SH-SY5Y (cell line): ENCODE measurements around the gene CAPS.

Experiments
- GATA2 ChIP-seq: IDR thresholded peaks from 2 replicates; pipeline ENCODE4 v1.6.1; 2011; ENCODE audit warnings: mild to moderate bottlenecking, low read depth, low read length
- GATA3 ChIP-seq: IDR thresholded peaks from 2 replicates; pipeline ENCODE4 v1.6.1; 2011; ENCODE audit warnings: low read depth, mild to moderate bottlenecking, low read length, moderate library complexity

The CAPS gene

GRCh38 chr19:5933391-5934068, 19.5 kb downstream of the CAPS start:
- TF ChIP-seq GATA2 = no peak
- no peak for TF ChIP-seq GATA3

- TF ChIP-seq GATA3 (no peak), GATA2 (no peak)
These were observed 20.0 kb downstream of the CAPS start for GRCh38 chr19:5934069-5934401.

DNA sequence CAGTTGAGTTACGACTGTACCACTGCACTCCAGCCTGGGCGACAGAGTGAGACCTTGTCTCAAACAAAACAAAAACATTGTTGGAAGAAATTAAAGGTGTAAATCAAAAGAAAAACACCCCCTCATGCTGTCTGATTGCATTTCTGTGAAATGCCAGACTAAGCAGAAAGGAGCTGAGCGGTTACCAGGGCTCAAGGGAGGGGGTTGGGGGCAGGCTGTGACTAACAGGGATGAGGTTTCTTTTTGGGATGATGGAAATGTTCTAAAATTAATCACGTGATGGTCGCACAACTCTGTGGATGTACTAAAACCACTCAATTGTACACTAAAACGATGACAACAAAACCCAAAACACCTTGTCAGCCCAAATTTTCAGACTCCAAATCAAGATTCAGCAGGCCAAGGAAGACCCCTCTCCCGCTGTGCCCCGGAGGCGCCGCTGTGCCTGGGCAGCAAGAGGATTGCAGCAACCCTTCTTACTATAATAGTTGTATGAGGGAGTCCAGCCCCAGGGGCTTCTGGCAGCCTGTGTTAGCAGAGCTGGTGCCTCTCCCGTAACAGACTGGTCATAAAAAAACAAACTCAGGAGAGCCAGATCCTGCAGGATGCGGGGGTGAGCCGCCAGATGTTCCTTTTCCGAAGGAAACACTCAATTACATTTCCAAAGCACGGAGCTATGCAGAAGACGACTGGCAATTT, 20.9 kb downstream of the CAPS start:
- TF ChIP-seq GATA3 = no peak
- 0 out of 2 replicates have a peak, but pooled peaks have one; percentile 7 for TF ChIP-seq GATA2

DNA sequence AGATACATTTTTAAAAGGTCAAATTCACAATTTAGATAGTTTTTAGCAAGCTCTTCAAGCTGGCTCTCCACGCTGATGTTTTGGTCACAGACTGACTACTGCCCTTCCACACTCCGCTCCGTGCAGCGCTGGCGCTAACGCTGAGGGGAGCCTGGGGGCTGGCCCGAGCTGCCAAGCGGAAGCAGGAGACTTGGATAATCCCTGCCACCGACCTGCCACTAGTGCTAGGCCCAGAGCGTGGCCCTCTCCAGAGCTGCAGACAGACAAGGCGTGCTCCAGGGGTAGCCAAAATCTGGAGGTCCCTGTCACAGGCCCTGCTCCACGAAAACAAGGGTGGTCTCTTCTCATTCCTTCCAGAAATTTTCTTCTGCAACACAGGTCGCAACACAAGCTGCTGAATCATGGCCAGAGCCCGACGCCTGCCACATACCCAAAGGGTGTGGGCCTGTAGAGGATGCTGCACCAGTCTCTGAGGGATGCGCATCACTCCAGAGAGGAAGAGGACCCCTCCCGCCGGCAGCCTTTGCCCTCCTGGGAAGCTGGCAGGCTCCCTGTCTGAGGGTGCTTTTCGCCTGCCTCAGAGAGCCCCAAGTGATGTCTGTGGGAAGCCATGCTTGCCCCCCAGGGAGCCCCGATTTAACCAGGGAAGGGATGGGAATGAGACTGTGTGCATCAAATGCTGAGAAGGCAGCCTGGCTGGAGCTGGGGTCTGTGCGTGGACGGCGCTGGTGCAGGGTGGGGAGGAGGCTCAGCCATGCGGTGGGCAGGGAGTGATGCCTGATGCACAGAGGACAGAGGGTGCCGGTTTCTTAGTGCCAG, 21.6 kb downstream of the CAPS start:
- TF ChIP-seq GATA3 = no peak
- no peak for TF ChIP-seq GATA2

DNA sequence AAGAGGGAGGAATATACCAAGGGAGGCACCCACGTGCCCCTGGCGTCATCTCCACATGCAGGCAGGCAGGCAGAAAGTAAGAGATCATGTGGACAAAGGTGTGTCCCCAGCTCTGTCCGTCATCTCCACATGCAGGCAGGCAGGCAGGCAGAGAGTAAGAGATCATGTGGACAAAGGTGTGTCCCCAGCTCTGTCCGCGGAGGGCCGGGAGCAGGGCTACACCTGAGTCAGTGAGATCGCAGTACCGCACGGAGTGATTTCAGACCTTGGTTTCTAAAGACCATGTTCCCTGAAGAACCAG, 22.2 kb downstream of the CAPS start:
- no peak for TF ChIP-seq GATA2
- TF ChIP-seq GATA3 = no peak

GRCh38 chr19:5937550-5937949, 23.5 kb downstream of the CAPS start:
- TF ChIP-seq GATA3 (no peak; the same call in 1 of the 2 replicates), GATA2 (peak; percentile 78)

DNA sequence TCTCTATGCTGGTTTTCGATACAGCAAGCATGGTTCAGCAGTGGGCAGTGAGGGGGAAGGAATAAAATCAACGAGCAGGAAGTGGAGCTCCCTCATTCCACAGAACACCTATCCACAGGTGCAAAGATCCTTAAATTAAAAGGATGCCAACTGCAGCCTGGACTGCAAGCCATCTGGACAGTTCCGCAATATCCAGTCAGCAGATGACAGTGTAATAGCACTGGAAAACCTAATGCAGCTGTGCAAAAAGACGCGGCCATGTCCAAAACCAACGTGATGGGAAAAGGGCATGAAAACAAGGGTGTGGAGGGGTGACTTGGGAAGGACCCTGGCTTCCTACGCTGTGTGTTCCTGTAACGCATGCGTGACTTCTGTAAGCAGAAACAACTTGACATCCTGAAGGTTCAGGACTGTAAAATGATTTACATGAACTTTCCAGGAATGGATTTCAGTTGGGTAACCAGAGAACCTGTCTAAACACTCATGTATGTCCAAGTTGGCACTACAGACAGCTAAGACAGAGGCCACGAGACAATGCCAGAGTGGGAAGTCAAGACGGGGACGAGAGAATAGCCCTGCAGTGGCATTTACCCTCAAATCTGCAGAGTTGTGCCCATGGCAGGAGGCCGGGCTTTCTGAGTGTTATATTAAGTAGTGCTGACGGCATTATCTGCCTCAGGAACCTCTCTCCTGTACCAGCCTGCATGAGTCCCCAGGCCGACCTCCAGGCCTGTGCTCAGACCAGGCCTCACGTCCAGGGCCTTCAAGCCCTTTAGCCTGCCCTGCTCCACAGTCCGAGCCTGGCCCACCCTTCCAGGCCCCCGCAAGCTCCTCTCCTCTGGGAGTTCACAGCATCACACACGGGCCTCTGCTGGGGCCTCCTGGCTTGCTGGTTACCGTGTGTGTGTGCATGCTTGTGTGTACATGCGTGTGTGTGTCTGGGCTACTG, 26.5 kb downstream of the CAPS start:
- TF ChIP-seq GATA3 (no peak), GATA2 (no peak)

DNA sequence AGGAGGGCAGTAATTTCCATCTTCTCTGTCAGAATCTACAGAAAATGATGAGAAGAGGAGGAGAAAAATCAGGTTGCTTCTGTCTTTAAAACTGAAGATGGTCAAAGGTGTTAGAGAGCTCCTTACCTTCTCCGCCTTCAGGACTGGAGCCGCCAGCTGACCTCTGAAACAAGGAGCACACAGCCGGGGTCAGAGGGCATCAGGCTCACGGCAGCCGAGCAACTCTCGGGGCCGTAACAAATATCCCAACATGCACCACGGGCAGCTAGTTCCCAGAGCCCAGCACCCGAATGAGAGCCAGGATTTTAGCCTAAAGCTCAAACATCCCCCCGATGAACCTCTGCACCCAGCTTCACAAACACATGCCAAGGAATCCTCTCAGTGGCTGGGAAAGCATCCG, 27.6 kb downstream of the CAPS start:
- TF ChIP-seq GATA2 (no peak), GATA3 (no peak)

- TF ChIP-seq GATA2 = no peak
- no peak for TF ChIP-seq GATA3
These were observed 29.0 kb downstream of the CAPS start for GRCh38 chr19:5943045-5943444.

DNA sequence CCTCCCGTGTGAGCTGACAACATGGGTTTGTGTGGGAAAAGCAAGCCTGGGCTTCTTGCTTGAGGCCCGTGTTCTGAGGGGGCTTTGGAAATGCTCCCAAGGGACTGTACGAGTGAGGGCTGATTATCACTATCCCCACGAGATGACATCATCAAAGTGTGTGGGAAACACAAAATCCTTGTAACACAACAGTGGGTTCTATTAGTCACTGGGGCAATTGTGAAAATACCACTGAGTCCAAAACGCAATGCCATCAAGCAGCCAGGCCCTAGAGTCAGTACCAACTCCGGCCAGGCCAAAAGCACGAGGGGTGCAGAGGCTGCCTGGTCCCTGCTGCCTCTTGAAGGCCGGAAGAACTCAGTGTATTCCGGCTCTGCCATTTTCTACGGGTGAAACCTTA, 29.6 kb downstream of the CAPS start:
- TF ChIP-seq GATA2 = no peak
- TF ChIP-seq GATA3 = no peak

- TF ChIP-seq GATA3 (no peak), GATA2 (no peak)
These were observed 33.4 kb downstream of the CAPS start for GRCh38 chr19:5947435-5947834.

DNA sequence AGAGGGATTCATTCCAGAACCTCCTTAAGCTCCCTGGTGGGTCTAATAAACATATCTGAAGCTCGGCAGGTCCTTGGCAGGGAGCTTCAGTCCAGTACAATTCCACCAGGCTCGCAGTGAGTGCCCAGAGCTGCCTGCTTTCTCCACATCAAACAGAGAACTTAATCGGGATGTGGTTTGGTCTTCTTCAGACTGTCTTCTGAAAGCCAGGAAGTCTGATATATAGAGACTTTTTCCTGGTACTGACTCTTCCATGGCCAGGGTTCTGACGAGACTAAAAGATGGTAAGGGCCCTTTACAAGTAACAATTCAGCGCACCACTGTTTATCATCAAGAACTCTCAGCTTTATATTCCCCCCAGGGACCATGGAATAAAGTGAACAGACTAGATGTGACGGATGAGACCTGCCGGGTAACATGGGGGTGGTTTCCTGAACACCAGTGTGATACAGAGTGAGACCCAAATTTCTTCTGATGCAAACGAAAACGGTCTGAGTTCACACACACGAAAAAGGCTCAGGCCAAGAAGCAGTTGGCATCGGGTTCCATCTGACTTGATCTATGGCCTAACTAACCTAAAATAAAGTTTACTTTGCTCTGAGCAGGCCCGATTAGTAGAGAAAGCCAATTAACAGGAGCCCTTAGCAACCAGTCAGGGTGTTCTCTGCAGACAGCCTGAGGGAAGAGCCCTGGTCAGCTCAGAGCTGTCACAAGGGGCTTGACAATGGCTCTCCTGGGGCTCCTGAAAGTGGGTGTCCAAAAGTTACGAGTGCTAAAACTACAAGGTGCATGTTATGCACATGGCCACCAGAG, 34.9 kb downstream of the CAPS start:
- TF ChIP-seq GATA3 (no peak), GATA2 (no peak)

GRCh38 chr19:5949792-5950305, 35.8 kb downstream of the CAPS start:
- TF ChIP-seq GATA2 = no peak
- TF ChIP-seq GATA3 = no peak
